Lung (tissue), 12 donors: ENCODE data around the gene SCN5A. TPM values are rescaled to one million over a fixed set of nuclear protein-coding genes. Genes with fewer than 3 reads are reported as not detected.

Source experiments
- ATAC-seq: fragments of 200-7000 bp; cut with Tn5 transposase; one replicate; pipeline ENCODE4 v1.9.1; 2020; ENCODE audit warnings: moderate number of reproducible peaks; ENCODE audit not compliant: insufficient read depth, low FRiP score
- DNase-seq, 3 donors: peaks; one replicate each; pipeline ENCODE4 v3.0.0-alpha.2; 2013 to 2017
- H3K27ac ChIP-seq, 2 donors: one replicate each; pipeline ENCODE4 v1.5.1; 2013; ENCODE audit warnings: mild to moderate bottlenecking in 2 of 2, moderate library complexity in 2 of 2, control low read depth in 1 of 2, inconsistent platforms in 1 of 2, low read depth in 1 of 2, low read length in 1 of 2
- H3K27me3 ChIP-seq, 3 donors: one replicate each; pipeline ENCODE4 v1.5.1; 2013; ENCODE audit warnings: low read length in 2 of 3; ENCODE audit not compliant: control insufficient read depth in 3 of 3, insufficient read depth in 3 of 3
- H3K36me3 ChIP-seq, 4 donors: one replicate each; pipeline ENCODE4 v1.5.1; 2013; ENCODE audit warnings: low read length in 4 of 4, mild to moderate bottlenecking in 1 of 4, moderate library complexity in 1 of 4; ENCODE audit not compliant: control insufficient read depth in 4 of 4, insufficient read depth in 4 of 4
- H3K4me1 ChIP-seq, 5 donors: one replicate each; pipeline ENCODE4 v1.5.1; 2013; ENCODE audit warnings: low read length in 5 of 5, mild to moderate bottlenecking in 2 of 5, moderate library complexity in 1 of 5; ENCODE audit not compliant: control insufficient read depth in 5 of 5, insufficient read depth in 5 of 5
- H3K4me3 ChIP-seq: one replicate; pipeline ENCODE4 v1.5.1; 2013; ENCODE audit warnings: mild to moderate bottlenecking, control low read depth, moderate library complexity
- H3K9ac ChIP-seq, 2 donors: one replicate each; pipeline ENCODE4 v1.5.1; 2013; ENCODE audit warnings: low read length in 2 of 2, control low read depth in 1 of 2; ENCODE audit not compliant: insufficient read depth in 1 of 2
- H3K9me3 ChIP-seq, 4 donors: one replicate each; pipeline ENCODE4 v1.5.1; 2013; ENCODE audit warnings: low read length in 3 of 4, mild to moderate bottlenecking in 1 of 4, moderate library complexity in 1 of 4; ENCODE audit not compliant: control insufficient read depth in 4 of 4, insufficient read depth in 3 of 4
- CTCF ChIP-seq: IDR thresholded peaks from 2 replicates; pipeline ENCODE4 v1.5.1; 2012; ENCODE audit warnings: mild to moderate bottlenecking; ENCODE audit errors: control extremely low read depth, extremely low read depth
- WGBS, 2 donors: extraction: QIAGEN DNeasy Blood & Tissue Kit; methylation state at CpG; one replicate each; pipeline ENCODE4 v1.1.7; 2013; 5-methylcytosine and 5-hydroxymethylcytosine counted together
- polyA plus RNA-seq, 2 donors: library from polyadenylated mRNA; stranded (reverse); fragments of 200-250 nt; gene quantifications; one replicate each; pipeline ENCODE4 v1.2.1, GENCODE V29; 2013
- total RNA-seq, 2 donors: library from RNA; depleted of rRNA in 1 of 2; stranded (reverse); fragments of >200 nt in 1 of 2; gene quantifications; one replicate each; pipeline ENCODE4 v1.2.1, GENCODE V29; 2014 to 2021
- donor health status: control.
- donor health status: control.
- donor health status: Bipolar disorder and iron deficiency.
- donor health status: healthy.
- donor health status: DM: yes; HTN: yes; CAD: no.

The SCN5A gene
- total and polyA plus RNA-seq, 4 donors = 0.02 to 2.5 (median 0.37) TPM

GRCh38 chr3:38563070-38563885, 86.2 kb downstream of the SCN5A start:
- Histone ChIP-seq H3K9ac (no peak overlapping the region), H3K4me1 (no peaks in the 10 kb centered on the region), H3K27me3 (no peaks in the 10 kb centered on the region), H3K4me3 (no peak overlapping the region), H3K36me3 (no peaks in the 10 kb centered on the region), H3K9me3 (no peaks in the 10 kb centered on the region), H3K27ac (no peak overlapping the region)
- 85 to 91% methylated on average over 14 to 15 of the region's 15 CpGs for WGBS, 2 donors
- no peak for ATAC-seq
- TF ChIP-seq CTCF = no peak
- DNase-seq = no peak

- Histone ChIP-seq H3K4me1 (no peaks in the 10 kb centered on the region), H3K4me3 (no peak overlapping the region), H3K9me3 (no peaks in the 10 kb centered on the region), H3K27ac (no peak overlapping the region), H3K27me3 (no peaks in the 10 kb centered on the region), H3K36me3 (no peaks in the 10 kb centered on the region), H3K9ac (no peak overlapping the region)
- TF ChIP-seq CTCF = no peak
- DNase-seq = no peak
- ATAC-seq = no peak
- 98 to 99% methylated on average over 7 of the region's 7 CpGs for WGBS, 2 donors
Measured at GRCh38 chr3:38562467-38562925, 87.0 kb downstream of the SCN5A start.

- Histone ChIP-seq H3K27ac (no peak overlapping the region), H3K9ac (no peak overlapping the region), H3K4me3 (no peak overlapping the region), H3K9me3 (no peaks in the 10 kb centered on the region), H3K27me3 (no peaks in the 10 kb centered on the region), H3K36me3 (no peaks in the 10 kb centered on the region), H3K4me1 (no peaks in the 10 kb centered on the region)
- DNase-seq (no peak), ATAC-seq (no peak)
- TF ChIP-seq CTCF = no peak
- WGBS, 2 donors = 79 to 82% methylated on average over 10 of the region's 10 CpGs
Measured at GRCh38 chr3:38561746-38562466, 87.6 kb downstream of the SCN5A start.
